Naive thymus-derived CD8-positive, alpha-beta T cell (primary cell): ENCODE data around the gene VSTM4. TPM values are rescaled to one million over a fixed set of nuclear protein-coding genes. Genes with fewer than 3 reads are reported as not detected.

Source experiments
- ATAC-seq, 2 donors: fragments of 150-1000 bp; cut with Tn5 transposase in 1 of 2; sonication (Bioruptor Pico), chemical (Tn5 transposase) in 1 of 2; 1 replicate in 1 of 2; 2 replicates in 1 of 2; pipeline ENCODE4 v1.10.0; 2021; ENCODE audit warnings: mild to moderate bottlenecking in 2 of 2, moderate library complexity in 2 of 2
- POLR2A ChIA-PET: fragments of 350-600 bp; sonication (Branson Sonifier 250); formaldehyde crosslinking; loops from one replicate; lab custom pipeline; 2021; ENCODE audit warnings: antibody characterized with exemption; lab: Charles Lee
- DNase-seq, 10 donors: peaks; one replicate each; pipeline versions ENCODE4 v3.0.0 to v3.0.0-alpha.2; 2020 to 2022
- H3K27ac Mint-ChIP-seq, 10 donors: one replicate each; pipeline ENCODE4 v1.8.0; 2020 to 2022; ENCODE audit warnings: mild to moderate bottlenecking in 10 of 10, mixed read lengths in 10 of 10, moderate library complexity in 4 of 10, inconsistent platforms in 1 of 10
- H3K27me3 Mint-ChIP-seq, 5 donors: one replicate each; pipeline ENCODE4 v1.8.0; 2021 to 2022; ENCODE audit warnings: mixed read lengths in 5 of 5
- H3K36me3 Mint-ChIP-seq, 3 donors: one replicate each; pipeline ENCODE4 v1.8.0; 2020 to 2022; ENCODE audit warnings: mixed read lengths in 3 of 3, mild to moderate bottlenecking in 2 of 3, inconsistent platforms in 1 of 3
- H3K4me1 Mint-ChIP-seq, 4 donors: one replicate each; pipeline ENCODE4 v1.8.0; 2021 to 2022; ENCODE audit warnings: mixed read lengths in 4 of 4
- H3K4me3 Mint-ChIP-seq, 10 donors: one replicate each; pipeline ENCODE4 v1.8.0; 2020 to 2022; ENCODE audit warnings: mild to moderate bottlenecking in 10 of 10, mixed read lengths in 10 of 10, moderate library complexity in 6 of 10, inconsistent platforms in 1 of 10
- H3K9me3 Mint-ChIP-seq, 9 donors: one replicate each; pipeline ENCODE4 v1.8.0; 2020 to 2022; ENCODE audit warnings: mixed read lengths in 9 of 9, mild to moderate bottlenecking in 3 of 9, inconsistent platforms in 1 of 9, moderate library complexity in 1 of 9
- polyA plus RNA-seq, 3 donors: library from polyadenylated mRNA; unstranded; fragments of 300-500 nt; fragmentation: Illumina TruSeq; gene quantifications; one replicate each; pipeline ENCODE4 v1.2.3, GENCODE V29; 2021
- total RNA-seq, 8 experiments: library from RNA in 2 of 8; stranded (reverse) in 2 of 8; gene quantifications; one replicate each; pipeline ENCODE4 v1.2.3 and lab custom pipeline; 2021 to 2026

Gene VSTM4
- total and polyA plus RNA-seq, 5 experiments from 2014 or later = 0.07 TPM; not detected in 4

DNA sequence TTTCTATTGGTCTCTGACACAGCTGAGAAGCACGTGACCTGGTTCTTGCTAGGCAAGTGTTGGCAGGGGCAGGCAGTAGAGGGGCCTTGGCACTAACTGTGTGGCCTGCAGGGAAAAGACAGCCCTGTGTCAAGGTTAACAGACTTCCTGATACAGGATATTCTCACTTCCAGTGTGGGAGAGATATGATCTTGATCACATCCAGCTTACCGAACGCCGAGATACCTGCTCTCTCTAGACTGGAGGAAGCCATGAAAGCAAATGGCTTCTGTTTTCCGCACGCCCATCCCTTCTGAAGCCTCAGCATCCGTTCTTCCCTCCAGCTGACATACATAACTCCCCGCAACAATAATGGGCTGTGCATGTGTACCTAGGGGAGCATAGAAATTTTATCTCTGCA, 79.4 kb downstream of the VSTM4 start:
- H3K27me3 Mint-ChIP-seq = peaks cover 0 to 5% (median 0%) of the 10 kb centered on the region in 5 donors
- H3K27ac Mint-ChIP-seq = no peak overlapping the region
- no peaks in the 10 kb centered on the region for H3K9me3 Mint-ChIP-seq
- no peaks in the 10 kb centered on the region for H3K36me3 Mint-ChIP-seq
- POLR2A ChIA-PET = no interaction called here
- no peaks in the 10 kb centered on the region for H3K4me1 Mint-ChIP-seq
- ATAC-seq = no peak
- DNase-seq = no peak
- H3K4me3 Mint-ChIP-seq = no peak overlapping the region

DNA sequence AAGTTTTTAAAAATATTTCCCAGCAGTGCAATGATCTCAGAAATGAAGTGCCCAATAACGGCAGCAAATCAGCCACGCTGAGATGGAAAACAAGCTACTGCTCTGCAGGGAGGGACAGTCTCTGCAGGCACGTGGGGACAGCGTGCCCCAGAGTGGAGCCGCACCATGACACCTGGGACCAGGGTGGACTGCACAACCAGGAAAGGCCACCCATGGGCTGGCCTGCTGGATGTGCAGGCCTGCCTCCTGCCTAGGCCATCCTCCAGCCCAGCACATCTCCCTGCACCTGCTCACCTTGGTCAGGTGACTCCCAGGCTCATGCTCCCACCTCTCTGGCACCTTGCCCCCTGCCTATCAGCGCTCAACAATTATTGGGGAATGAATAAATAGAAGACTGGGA, 80.4 kb downstream of the VSTM4 start:
- no peaks in the 10 kb centered on the region for H3K36me3 Mint-ChIP-seq
- ATAC-seq (no peak), DNase-seq (no peak)
- H3K4me1 Mint-ChIP-seq = no peaks in the 10 kb centered on the region
- H3K4me3 Mint-ChIP-seq = no peak overlapping the region
- no peak overlapping the region for H3K27ac Mint-ChIP-seq
- POLR2A ChIA-PET = interaction anchor here (0.6 kb wide), 1 partner anchor 193 kb away, joined by 3 read pairs; no protein-coding TSS in a partner anchor
- H3K27me3 Mint-ChIP-seq = peaks cover 0 to 5% (median 0%) of the 10 kb centered on the region in 5 donors
- H3K9me3 Mint-ChIP-seq = no peaks in the 10 kb centered on the region

DNA sequence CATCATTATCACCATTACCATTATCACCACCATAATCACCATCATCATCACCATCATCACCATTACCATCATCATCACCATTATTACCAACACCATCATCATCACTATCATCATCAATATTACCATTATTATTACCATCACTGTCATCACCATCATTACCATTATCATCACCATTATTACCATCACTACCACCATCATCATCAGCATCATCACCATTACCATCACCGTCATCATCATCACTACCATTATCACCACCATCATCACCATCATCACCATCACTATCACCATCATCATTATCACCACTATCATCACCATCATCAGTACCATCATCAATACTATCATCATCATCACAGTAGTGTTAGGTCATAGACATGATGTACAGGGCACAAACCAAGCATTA, 81.4 kb downstream of the VSTM4 start:
- no peak for DNase-seq
- no peak for ATAC-seq
- no peaks in the 10 kb centered on the region for H3K4me1 Mint-ChIP-seq
- no peaks in the 10 kb centered on the region for H3K9me3 Mint-ChIP-seq
- H3K36me3 Mint-ChIP-seq = no peaks in the 10 kb centered on the region
- H3K27me3 Mint-ChIP-seq = peaks cover 0 to 5% (median 0%) of the 10 kb centered on the region in 5 donors
- H3K27ac Mint-ChIP-seq = no peak overlapping the region
- H3K4me3 Mint-ChIP-seq = no peak overlapping the region
- POLR2A ChIA-PET = no interaction called here

DNA sequence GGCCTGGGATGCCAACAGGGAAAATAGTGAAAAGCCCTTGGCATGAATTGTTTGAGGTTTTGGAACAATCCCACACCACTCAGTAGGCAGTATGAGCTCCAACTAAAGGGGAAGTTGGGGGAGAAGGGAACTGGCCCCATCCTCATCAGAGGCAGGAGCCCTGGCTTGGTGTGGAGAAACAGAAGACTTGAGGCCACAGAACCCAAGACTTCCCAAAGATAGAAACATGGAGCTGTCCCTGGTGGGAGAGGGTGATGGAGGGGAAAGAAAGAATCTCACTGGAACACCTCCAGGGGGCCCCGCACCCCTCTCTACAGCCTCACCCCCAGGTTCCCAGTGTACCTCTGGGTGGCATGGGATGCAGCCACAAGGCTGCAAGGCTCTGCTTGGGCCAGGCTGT, 85.7 kb downstream of the VSTM4 start:
- DNase-seq (no peak), ATAC-seq (no peak)
- H3K4me1 Mint-ChIP-seq = no peaks in the 10 kb centered on the region
- H3K27me3 Mint-ChIP-seq = peaks cover 0 to 2% (median 0%) of the 10 kb centered on the region in 5 donors
- no peak overlapping the region for H3K4me3 Mint-ChIP-seq
- no peaks in the 10 kb centered on the region for H3K36me3 Mint-ChIP-seq
- POLR2A ChIA-PET = no interaction called here
- H3K9me3 Mint-ChIP-seq = no peaks in the 10 kb centered on the region
- H3K27ac Mint-ChIP-seq = no peak overlapping the region

DNA sequence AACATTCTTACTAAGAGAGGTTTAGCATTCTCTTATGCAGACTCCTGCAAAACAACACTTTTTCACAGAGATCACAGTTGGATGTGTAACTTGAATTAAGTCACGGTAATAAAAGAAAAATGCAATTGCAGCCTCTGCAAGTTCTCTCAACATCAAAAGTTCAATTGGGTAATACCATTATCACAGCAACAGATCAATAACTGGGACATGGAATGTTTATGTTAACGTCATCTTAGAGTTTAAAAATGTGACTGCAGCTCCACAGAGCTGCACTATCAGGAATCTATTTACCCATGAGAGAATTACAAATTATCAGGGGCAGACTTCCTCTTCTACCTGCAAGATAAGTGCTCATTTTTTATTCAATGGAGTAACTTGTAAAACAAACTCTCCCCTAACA, 86.7 kb downstream of the VSTM4 start:
- Mint-ChIP-seq H3K4me1 (no peaks in the 10 kb centered on the region), H3K27me3 (peaks cover 0 to 2% (median 0%) of the 10 kb centered on the region in 5 donors)
- POLR2A ChIA-PET = no interaction called here

DNA sequence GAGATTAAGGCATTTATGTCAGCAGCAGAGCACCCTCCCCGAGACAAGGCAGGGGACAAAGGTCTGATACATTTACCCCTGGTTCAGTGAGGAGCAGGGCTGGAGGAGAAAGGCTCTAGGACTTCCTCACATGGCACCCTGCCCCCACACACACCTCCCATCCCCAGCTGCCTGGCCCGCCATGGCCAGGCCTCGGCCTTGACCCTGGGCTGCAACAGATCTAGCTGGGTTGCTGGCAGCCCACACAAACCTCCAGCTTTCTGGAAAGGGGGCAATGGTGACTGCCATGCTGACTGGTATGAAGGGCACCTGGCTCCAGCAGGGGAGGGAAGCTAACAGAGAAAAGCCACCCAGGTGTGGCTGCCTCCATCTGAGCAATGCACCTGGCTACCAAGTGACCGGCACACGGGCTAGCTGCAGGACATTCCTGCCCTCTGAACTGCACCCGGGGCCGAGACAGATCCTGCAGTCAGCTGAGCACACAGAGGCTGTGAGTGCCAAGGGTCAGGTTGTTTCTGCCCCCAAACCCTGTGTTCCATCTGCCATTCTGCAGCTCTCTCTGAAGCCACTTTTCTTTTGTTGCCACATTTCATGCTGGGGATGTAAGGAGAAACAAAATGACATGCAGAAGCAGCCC, 89.9 kb downstream of the VSTM4 start:
- H3K9me3 Mint-ChIP-seq = peaks cover 0 to 4% (median 0%) of the 10 kb centered on the region in 9 donors
- ATAC-seq (no peak), DNase-seq (no peak)
- H3K4me3 Mint-ChIP-seq = no peak overlapping the region
- no peaks in the 10 kb centered on the region for H3K4me1 Mint-ChIP-seq
- H3K27me3 Mint-ChIP-seq = peaks cover 0 to 2% (median 0%) of the 10 kb centered on the region in 5 donors
- H3K36me3 Mint-ChIP-seq = no peaks in the 10 kb centered on the region
- peak overlapping the region in 1 of 10 donors; percentile 26 for H3K27ac Mint-ChIP-seq
- POLR2A ChIA-PET = no interaction called here

More for the DNA sequence above, 86.7 kb downstream of the VSTM4 start:
- ATAC-seq (no peak), DNase-seq (no peak)
- Mint-ChIP-seq H3K9me3 (no peaks in the 10 kb centered on the region), H3K27ac (no peak overlapping the region), H3K36me3 (no peaks in the 10 kb centered on the region), H3K4me3 (no peak overlapping the region)

DNA sequence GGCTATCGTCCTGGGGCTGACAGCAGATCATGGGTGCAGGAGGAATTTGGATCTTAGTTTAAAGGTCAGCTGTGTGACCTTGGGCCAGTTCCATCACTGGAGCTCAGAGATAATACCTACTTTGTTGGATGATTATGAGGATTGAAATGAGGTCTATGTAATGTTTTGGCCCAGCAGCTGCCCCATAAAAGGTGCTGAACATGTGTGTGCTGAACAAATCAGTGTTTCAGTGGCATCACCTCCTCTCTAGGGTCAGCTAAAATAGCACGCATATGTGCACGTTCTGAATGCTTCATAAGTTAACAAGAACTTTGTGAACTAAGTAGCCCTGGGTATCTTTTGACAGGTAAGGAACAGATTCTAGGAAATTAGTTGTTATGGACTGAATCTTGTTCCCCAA, 90.8 kb downstream of the VSTM4 start:
- H3K4me1 Mint-ChIP-seq = no peaks in the 10 kb centered on the region
- no peak for ATAC-seq
- no peak overlapping the region for H3K4me3 Mint-ChIP-seq

DNA sequence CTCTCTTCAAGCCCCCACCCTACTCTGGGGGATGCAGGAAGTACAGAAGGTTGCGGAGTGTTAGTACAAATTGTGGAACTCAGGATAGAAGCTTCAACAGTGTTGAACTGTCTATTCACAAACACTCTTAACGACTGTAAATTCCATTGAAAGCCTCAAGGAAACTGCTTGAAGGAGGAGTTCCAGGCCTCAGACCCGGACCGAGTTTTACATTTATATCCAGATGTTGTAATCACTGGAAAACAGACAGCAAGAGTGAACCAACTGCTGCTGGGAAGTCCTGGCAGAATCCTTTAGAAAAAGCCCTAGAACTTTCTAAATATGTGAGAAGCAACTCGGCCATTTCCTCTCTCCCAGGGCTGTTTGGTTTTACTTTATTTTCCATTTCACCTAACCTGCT, 91.6 kb downstream of the VSTM4 start:
- POLR2A ChIA-PET = no interaction called here
- no peaks in the 10 kb centered on the region for H3K4me1 Mint-ChIP-seq
- peaks cover 0 to 15% (median 0%) of the 10 kb centered on the region in 9 donors for H3K9me3 Mint-ChIP-seq
- H3K36me3 Mint-ChIP-seq = no peaks in the 10 kb centered on the region
- no peak for ATAC-seq
- no peak for DNase-seq
- no peak overlapping the region for H3K27ac Mint-ChIP-seq
- peaks cover 0 to 7% (median 2%) of the 10 kb centered on the region in 5 donors for H3K27me3 Mint-ChIP-seq
- no peak overlapping the region for H3K4me3 Mint-ChIP-seq

More for the DNA sequence above, 90.8 kb downstream of the VSTM4 start:
- H3K9me3 Mint-ChIP-seq = peaks cover 0 to 14% (median 0%) of the 10 kb centered on the region in 9 donors
- no peak for DNase-seq
- H3K27ac Mint-ChIP-seq = peak overlapping the region in 1 of 10 donors; percentile 32
- H3K27me3 Mint-ChIP-seq = peaks cover 0 to 4% (median 2%) of the 10 kb centered on the region in 5 donors
- POLR2A ChIA-PET = no interaction called here
- no peaks in the 10 kb centered on the region for H3K36me3 Mint-ChIP-seq

DNA sequence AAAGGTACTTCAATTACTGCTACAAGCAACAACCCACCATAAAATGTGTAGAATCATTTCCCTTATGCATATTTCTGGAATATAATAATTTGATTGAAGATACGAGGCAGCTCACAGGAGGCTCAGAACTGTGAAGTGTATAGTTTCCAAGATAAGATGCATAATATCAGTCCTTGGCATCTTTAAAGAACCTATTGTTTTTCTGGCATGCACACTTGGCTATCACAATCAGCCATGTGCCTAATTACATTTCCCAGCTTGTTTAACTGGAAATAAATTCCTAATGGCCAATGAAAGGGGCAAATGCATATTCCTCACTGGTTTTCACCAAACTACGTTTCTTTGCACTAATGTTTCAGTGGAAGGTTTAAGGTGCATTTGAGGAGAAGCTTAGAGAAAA, 92.3 kb downstream of the VSTM4 start:
- H3K27me3 Mint-ChIP-seq = peaks cover 0 to 11% (median 4%) of the 10 kb centered on the region in 5 donors
- no peak for ATAC-seq
- H3K27ac Mint-ChIP-seq = no peak overlapping the region
- POLR2A ChIA-PET = no interaction called here
- H3K36me3 Mint-ChIP-seq = no peaks in the 10 kb centered on the region
- no peak for DNase-seq
- no peak overlapping the region for H3K4me3 Mint-ChIP-seq
- H3K9me3 Mint-ChIP-seq = peaks cover 0 to 15% (median 0%) of the 10 kb centered on the region in 9 donors
- no peaks in the 10 kb centered on the region for H3K4me1 Mint-ChIP-seq

DNA sequence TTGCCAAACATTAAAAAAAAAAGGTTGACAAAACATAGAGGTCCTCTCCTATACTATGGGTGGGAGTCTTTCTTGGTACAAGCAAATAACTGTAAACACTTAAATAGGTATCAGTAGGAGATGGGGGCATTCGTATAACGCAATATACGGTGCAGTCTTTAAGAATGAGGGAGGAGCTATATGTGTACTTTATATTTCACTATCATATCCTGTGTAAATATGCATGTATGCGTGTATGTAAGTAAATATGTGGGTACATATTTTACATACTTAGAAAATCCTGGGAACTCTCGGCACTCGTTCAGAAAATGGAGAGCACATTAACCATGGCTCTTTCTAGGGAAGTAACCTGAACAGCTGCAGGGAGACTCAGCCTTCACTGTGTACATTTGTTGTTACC, 93.6 kb downstream of the VSTM4 start:
- POLR2A ChIA-PET = no interaction called here
- peaks cover 4 to 25% (median 6%) of the 10 kb centered on the region in 5 donors for H3K27me3 Mint-ChIP-seq
- no peaks in the 10 kb centered on the region for H3K4me1 Mint-ChIP-seq
- H3K36me3 Mint-ChIP-seq = no peaks in the 10 kb centered on the region
- no peak overlapping the region for H3K27ac Mint-ChIP-seq
- H3K9me3 Mint-ChIP-seq = peaks cover 0 to 15% (median 0%) of the 10 kb centered on the region in 9 donors
- DNase-seq (no peak), ATAC-seq (no peak)
- H3K4me3 Mint-ChIP-seq = no peak overlapping the region

DNA sequence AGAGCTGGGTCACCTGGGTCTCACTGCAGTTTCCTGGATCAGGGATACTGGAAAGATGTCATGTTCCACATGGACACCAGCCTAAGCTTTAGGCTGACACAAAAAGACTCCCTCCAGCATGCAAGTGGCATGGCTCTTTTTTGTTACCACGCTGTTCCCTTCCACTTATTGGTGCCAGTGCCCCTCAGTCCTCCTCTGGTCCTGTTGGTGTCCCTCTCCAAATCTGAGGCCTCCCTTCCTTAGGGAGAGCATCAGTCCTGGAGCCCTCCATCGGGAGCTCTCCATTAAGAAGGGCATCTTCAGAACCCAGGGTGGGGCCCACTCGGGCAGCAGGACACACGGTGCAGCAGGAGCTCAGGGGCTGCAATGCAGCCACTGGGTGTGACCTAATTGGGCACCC, 99.6 kb downstream of the VSTM4 start:
- H3K27me3 Mint-ChIP-seq = peaks cover 2 to 44% (median 11%) of the 10 kb centered on the region in 5 donors
- H3K27ac Mint-ChIP-seq = no peak overlapping the region
- no peaks in the 10 kb centered on the region for H3K4me1 Mint-ChIP-seq
- POLR2A ChIA-PET = no interaction called here
- no peak overlapping the region for H3K4me3 Mint-ChIP-seq
- H3K36me3 Mint-ChIP-seq = no peaks in the 10 kb centered on the region
- H3K9me3 Mint-ChIP-seq = peaks cover 0 to 14% (median 0%) of the 10 kb centered on the region in 9 donors
- DNase-seq = no peak
- no peak for ATAC-seq

DNA sequence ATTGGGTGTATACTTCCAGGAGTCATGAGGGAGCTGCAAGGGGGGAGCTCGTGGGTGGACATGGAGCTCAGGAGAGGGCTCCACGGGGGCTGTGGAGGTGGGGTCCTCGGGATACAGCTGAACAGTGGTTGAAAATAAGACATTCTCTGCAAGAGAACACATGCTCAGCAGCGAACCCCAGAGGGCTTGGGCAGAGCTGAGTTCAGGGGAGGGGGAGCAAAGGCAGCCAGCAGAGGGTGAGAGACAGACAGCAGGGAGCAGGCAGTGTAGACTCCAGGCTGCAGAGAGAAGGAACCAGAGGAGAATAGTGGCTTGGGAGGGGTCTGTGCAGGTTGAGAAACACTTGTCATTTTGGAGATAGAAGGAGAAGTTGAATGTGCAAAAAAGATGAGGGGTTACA, 102.7 kb downstream of the VSTM4 start:
- ATAC-seq = no peak
- Mint-ChIP-seq H3K4me3 (no peak overlapping the region), H3K27ac (peak overlapping the region in 1 of 10 donors; percentile 24), H3K4me1 (peaks cover 0 to 3% (median 0%) of the 10 kb centered on the region in 4 donors), H3K9me3 (peaks cover 0 to 2% (median 0%) of the 10 kb centered on the region in 9 donors), H3K27me3 (peaks cover 2 to 29% (median 7%) of the 10 kb centered on the region in 5 donors), H3K36me3 (no peaks in the 10 kb centered on the region)
- POLR2A ChIA-PET = no interaction called here
- DNase-seq = no peak

DNA sequence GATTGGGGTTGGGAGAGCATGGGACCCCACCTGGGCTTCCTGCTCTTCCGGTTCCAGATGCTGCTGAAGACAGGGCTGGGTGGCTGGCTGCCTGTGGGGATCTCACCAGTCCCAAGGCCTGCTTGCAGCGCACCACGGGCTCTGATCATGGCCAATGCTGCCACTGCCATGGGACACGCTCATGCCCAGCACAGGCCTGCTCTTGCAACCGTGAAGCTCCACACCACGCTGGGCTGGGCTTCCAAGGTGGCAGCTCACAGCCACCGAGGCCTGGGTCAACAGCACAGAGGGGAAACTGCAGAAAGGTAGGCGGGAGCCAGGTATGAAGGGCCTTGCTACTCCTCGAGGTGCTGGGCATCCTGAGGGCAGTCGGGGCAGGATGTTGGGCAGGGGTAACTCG, 103.6 kb downstream of the VSTM4 start:
- Mint-ChIP-seq H3K9me3 (peaks cover 0 to 2% (median 0%) of the 10 kb centered on the region in 9 donors), H3K4me3 (no peak overlapping the region), H3K36me3 (no peaks in the 10 kb centered on the region), H3K27ac (peak overlapping the region in 1 of 10 donors; percentile 80), H3K4me1 (peaks cover 0 to 3% (median 0%) of the 10 kb centered on the region in 4 donors), H3K27me3 (peaks cover 0 to 20% (median 5%) of the 10 kb centered on the region in 5 donors)
- POLR2A ChIA-PET = no interaction called here
- ATAC-seq (no peak), DNase-seq (no peak)
